ENCODE measurements around the gene APLF. TPM values are rescaled to one million over a fixed set of nuclear protein-coding genes. Genes with fewer than 3 reads are reported as not detected.

APLF gene
- total and polyA plus RNA-seq, 2 experiments from 2014 or later = 3.0 to 3.7 TPM

- Histone ChIP-seq H3K79me2 (replicated peaks; ENCODE audit: insufficient read depth) (no peaks in the 10 kb centered on the region), H3K4me2 (no peak overlapping the region), H3K9me2 (ENCODE audit: insufficient read depth) (no peaks in the 10 kb centered on the region), H3K4me3 (no peak overlapping the region), H3K27me3 (ENCODE audit: insufficient read depth) (no peaks in the 10 kb centered on the region), H3F3A (replicated peaks; ENCODE audit: low read depth) (no peaks in the 10 kb centered on the region), H3K4me1 (ENCODE audit: insufficient read depth) (no peaks in the 10 kb centered on the region), H2AFZ (no peak overlapping the region), H3K27ac (ENCODE audit: low read depth) (no peak overlapping the region), H3K36me3 (ENCODE audit: insufficient read depth) (no peaks in the 10 kb centered on the region), H4K20me1 (replicated peaks; ENCODE audit: insufficient read depth) (no peaks in the 10 kb centered on the region)
- no peak for DNase-seq (ENCODE audit: low spot score)
- no peak for ATAC-seq
- TF ChIP-seq, protein P1, sequence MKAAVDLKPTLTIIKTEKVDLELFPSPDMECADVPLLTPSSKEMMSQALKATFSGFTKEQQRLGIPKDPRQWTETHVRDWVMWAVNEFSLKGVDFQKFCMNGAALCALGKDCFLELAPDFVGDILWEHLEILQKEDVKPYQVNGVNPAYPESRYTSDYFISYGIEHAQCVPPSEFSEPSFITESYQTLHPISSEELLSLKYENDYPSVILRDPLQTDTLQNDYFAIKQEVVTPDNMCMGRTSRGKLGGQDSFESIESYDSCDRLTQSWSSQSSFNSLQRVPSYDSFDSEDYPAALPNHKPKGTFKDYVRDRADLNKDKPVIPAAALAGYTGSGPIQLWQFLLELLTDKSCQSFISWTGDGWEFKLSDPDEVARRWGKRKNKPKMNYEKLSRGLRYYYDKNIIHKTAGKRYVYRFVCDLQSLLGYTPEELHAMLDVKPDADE (IDR thresholded peaks at IDR 0.05) = no peak
- TF ChIP-seq POLR2AphosphoS5 (IDR thresholded peaks at IDR 0.05; ENCODE audit: low read depth) (no peak), ZNF462 (CRISPR knock-in tag; IDR thresholded peaks at IDR 0.05) (no peak), EZH2phosphoT487 (IDR thresholded peaks at IDR 0.05; ENCODE audit: unreplicated experiment) (no peak)
- H3K9me3 Mint-ChIP-seq = peaks cover 9% of the 10 kb centered on the region; the same call in 2 of the 3 replicates
- H3K36me3 Mint-ChIP-seq (ENCODE audit: low read depth) = no peaks in the 10 kb centered on the region
- no peaks in the 10 kb centered on the region for H3K27me3 Mint-ChIP-seq (ENCODE audit: insufficient read depth, low read depth, poor library complexity)
- peaks cover 7% of the 10 kb centered on the region; the same call in 2 of the 3 replicates for H3K4me1 Mint-ChIP-seq
- no peak overlapping the region for H3K4me3 Mint-ChIP-seq
- H3K27ac Mint-ChIP-seq = no peak overlapping the region
These were observed 31.1 kb upstream of the APLF start for GRCh38 chr2:68436270-68436669.
